HepG2 (cell line): ENCODE results near the gene DIAPH3. TPM values are rescaled to one million over a fixed set of nuclear protein-coding genes. Genes with fewer than 3 reads are reported as not detected.

Source experiments
- ATAC-seq: fragments of 200-7000 bp; cut with Tn5 transposase; 3 replicates; pipeline ENCODE4 v1.9.1; 2020; ENCODE audit warnings: mild to moderate bottlenecking, moderate library complexity
- BruUV-seq: library from RNA; stranded (reverse); fragments of 400-500 nt; replicated peaks from 2 replicates; lab custom pipeline; 2021; lab: Mats Ljungman, UMichigan
- CTCF ChIA-PET: fragments of 300-600 bp; formaldehyde crosslinking; extraction: SDS; loops from one replicate; lab custom pipeline; 2021; ENCODE audit warnings: low total read pairs, inconsistent platforms, low intra/inter-chr PET ratio; lab: Yijun Ruan, JAX
- POLR2A ChIA-PET: fragments of 350-600 bp; sonication (Branson Sonifier 250); formaldehyde crosslinking; loops from one replicate; lab custom pipeline; 2020; ENCODE audit warnings: antibody characterized with exemption, inconsistent platforms; lab: Yijun Ruan, JAX
- DNase-seq: peaks from one replicate; pipeline ENCODE4 v3.0.0-alpha.2; 2015; ENCODE audit warnings: low spot score
- FAIRE-seq: peaks from 3 replicates; lab custom pipeline; 2011; peaks lifted over from hg19 to GRCh38; lab: Jason Lieb, UNC
- H2AFZ ChIP-seq: one replicate; pipeline ENCODE4 v1.6.1; 2011; ENCODE audit warnings: low read length, inconsistent platforms
- H3K27ac ChIP-seq: fragments of 300-600 bp; 3 replicates; pipeline ENCODE4 v1.8.0; 2011; ENCODE audit warnings: mixed run types, mild to moderate bottlenecking, mixed read lengths, low read length, inconsistent platforms; ENCODE audit not compliant: insufficient read depth; ENCODE audit errors: extremely low read length
- H3K27me3 ChIP-seq, 2 experiments: fragments of 200-600 bp in 1 of 2; 2 replicates in 1 of 2; 3 replicates in 1 of 2; pipeline versions ENCODE4 v1.6.0 to v1.8.0; 2011; ENCODE audit warnings: low read length in 2 of 2, mild to moderate bottlenecking in 2 of 2, moderate library complexity in 2 of 2, inconsistent platforms in 1 of 2; ENCODE audit not compliant: insufficient read depth in 2 of 2, control insufficient read depth in 1 of 2
- H3K36me3 ChIP-seq, 2 experiments: fragments of 200-600 bp in 1 of 2; replicated peaks in 1 of 2; 2 replicates in 1 of 2; 3 replicates in 1 of 2; pipeline versions ENCODE4 v1.5.1 to v1.8.0; 2011; ENCODE audit warnings: low read length in 2 of 2, inconsistent platforms in 1 of 2; ENCODE audit not compliant: insufficient read depth in 2 of 2, control insufficient read depth in 1 of 2
- H3K4me1 ChIP-seq: 2 replicates; pipeline ENCODE4 v1.5.1; 2012; ENCODE audit warnings: low read length, inconsistent platforms; ENCODE audit not compliant: insufficient read depth
- H3K4me2 ChIP-seq: 2 replicates; pipeline ENCODE4 v1.6.0; 2011; ENCODE audit warnings: low read depth, low read length, inconsistent platforms
- H3K4me3 ChIP-seq, 3 experiments: fragments of 200-600 bp in 1 of 3; sonication (generic), shearing (Covaris generic) in 1 of 3; replicated peaks in 1 of 3; 2 replicates each; pipeline ENCODE4 v1.5.1; 2011 to 2016; ENCODE audit warnings: low read length in 3 of 3, inconsistent platforms in 2 of 3, low read depth in 2 of 3, mild to moderate bottlenecking in 2 of 3, control low read depth in 1 of 3, mixed read lengths in 1 of 3; ENCODE audit not compliant: insufficient read depth in 1 of 3
- H3K79me2 ChIP-seq: one replicate; pipeline ENCODE4 v1.6.1; 2011; ENCODE audit warnings: low read length, inconsistent platforms; ENCODE audit not compliant: insufficient read depth
- H3K9ac ChIP-seq: 2 replicates; pipeline ENCODE4 v1.6.0; 2011; ENCODE audit warnings: mild to moderate bottlenecking, low read depth, low read length, inconsistent platforms; ENCODE audit not compliant: insufficient read depth
- H3K9me3 ChIP-seq: 2 replicates; pipeline ENCODE4 v1.5.1; 2012; ENCODE audit warnings: mild to moderate bottlenecking, low read length
- H4K20me1 ChIP-seq: 2 replicates; pipeline ENCODE4 v1.6.0; 2011; ENCODE audit warnings: inconsistent platforms, mild to moderate bottlenecking, low read length, moderate library complexity; ENCODE audit not compliant: insufficient read depth
- NFE2L1 ChIP-seq: sonication (generic); formaldehyde crosslinking; IDR thresholded peaks from 2 replicates; pipeline ENCODE4 v1.4.0; 2020; ENCODE audit warnings: missing genetic modification reagents, mild to moderate bottlenecking, borderline replicate concordance
- SAP130 ChIP-seq: IDR thresholded peaks from 2 replicates; pipeline ENCODE4 v1.6.1; 2016; ENCODE audit warnings: low read depth
- TCF12 ChIP-seq, 2 experiments: fragments of 450-650 bp in 1 of 2; sonication (generic) in 1 of 2; formaldehyde crosslinking in 1 of 2; IDR thresholded peaks; 2 replicates each; pipeline versions ENCODE4 v1.6.1 to v1.8.0; 2017 to 2022; ENCODE audit warnings: antibody characterized with exemption in 1 of 2, mild to moderate bottlenecking in 1 of 2, missing genetic modification reagents in 1 of 2, moderate library complexity in 1 of 2
- ZNF282 ChIP-seq: fragments of 450-650 bp; IDR thresholded peaks from 2 replicates; pipeline ENCODE4 v1.6.1; 2018; ENCODE audit not compliant: partially characterized antibody
- ZNF749 ChIP-seq: sonication (generic); formaldehyde crosslinking; IDR thresholded peaks from 2 replicates; pipeline ENCODE4 v1.8.0; 2022; ENCODE audit warnings: mild to moderate bottlenecking, missing genetic modification reagents, moderate library complexity, borderline replicate concordance
- WGBS: methylation state at CpG from one replicate; pipeline ENCODE4 v1.1.6; 2017; ENCODE audit warnings: low lambda C conversion rate; 5-methylcytosine and 5-hydroxymethylcytosine counted together
- in situ Hi-C: cut with HindIII; loops from 2 replicates; pipeline ENCODE4 v1.10.0; 2017; ENCODE audit warnings: low pct_unique_long_range_greater_than_20kb; ENCODE audit not compliant: extremely low pct_ligation_motif_present
- intact Hi-C: fragments of 100-400 bp; cut with micrococcal nuclease; formaldehyde crosslinking; loops from one replicate; pipeline ENCODE4 v1.10.0; 2022; ENCODE audit not compliant: unreplicated experiment
- polyA plus RNA-seq, 8 experiments: library from polyadenylated mRNA; depleted of rRNA in 3 of 8; stranded (reverse) in 7 of 8; unstranded in 1 of 8; fragments of >200 nt; fragmentation: Illumina TruSeq in 4 of 8; extraction: Trizol in 4 of 8; gene quantifications; 2 replicates each; pipeline versions ENCODE4 v1.2.1 to v1.2.3, GENCODE V29; 2011 to 2016; ENCODE audit warnings: low read depth in 4 of 8, missing spikeins in 1 of 8, mixed read lengths in 1 of 8; ENCODE audit not compliant: insufficient read depth in 1 of 8
- total RNA-seq, 5 experiments: library from RNA; depleted of rRNA; stranded (reverse); fragments of >200 nt; fragmentation: Illumina TruSeq; extraction: Trizol; gene quantifications; 2 replicates each; pipeline ENCODE4 v1.2.3, GENCODE V29; 2016; ENCODE audit warnings: low read depth in 1 of 5
- TF ChIP-seq, protein P1 (sequence below): sonication (generic); formaldehyde crosslinking; IDR thresholded peaks from 2 replicates; pipeline ENCODE4 v1.4.0; 2020; ENCODE audit warnings: mild to moderate bottlenecking, missing genetic modification reagents

The DIAPH3 gene
- total and polyA plus RNA-seq, 2 of the 13 experiments (the other 11 are each of a cell fraction or from before 2014, with no cell fraction given), result 4.0 to 9.3 TPM

DNA sequence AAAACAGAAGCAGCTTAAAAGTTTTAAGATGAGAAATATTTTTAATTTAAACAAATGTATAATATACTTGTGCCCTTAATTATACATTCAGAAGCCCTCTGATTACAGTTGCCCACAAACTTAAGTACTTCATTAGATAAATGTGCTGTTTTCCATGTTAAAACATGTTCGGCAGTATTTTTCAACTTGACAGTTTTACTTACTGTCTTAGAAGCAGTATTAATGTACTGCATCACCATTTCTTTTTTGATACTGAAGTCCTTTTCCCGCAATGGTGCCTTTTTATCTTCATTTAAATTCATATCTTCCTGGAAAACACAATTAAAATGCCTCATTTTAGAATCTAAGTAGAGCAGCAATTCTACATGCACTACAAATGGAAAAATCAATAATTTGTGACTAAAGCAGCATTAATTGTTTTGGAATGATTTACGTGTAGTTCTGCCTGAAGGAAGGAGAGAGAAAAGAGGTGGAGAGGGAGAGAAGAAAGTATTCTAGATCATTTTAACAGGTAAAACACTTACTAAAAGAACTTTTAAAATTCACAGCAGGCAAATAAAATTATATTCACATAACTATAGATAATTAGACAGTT is 70.2 kb downstream of the DIAPH3 start:
- CTCF ChIA-PET, result no interaction called here
- WGBS, result 94% methylated on average over 3 of the region's 3 CpGs

GRCh38 chr13:60091573-60091972 is 72.2 kb downstream of the DIAPH3 start:
- ChIA-PET CTCF (no interaction called here), POLR2A (no interaction called here)
- Histone ChIP-seq H3K79me2 (no peaks in the 10 kb centered on the region), H3K4me2 (no peak overlapping the region), H3K36me3 (0 out of 5 replicates have a peak, but pooled peaks cover 0 to 4% of the 10 kb centered on the region in 2 experiments), H3K4me3 (no peak overlapping the region), H3K27me3 (no peaks in the 10 kb centered on the region), H3K9ac (no peak overlapping the region), H3K27ac (no peak overlapping the region), H4K20me1 (no peaks in the 10 kb centered on the region), H3K9me3 (no peaks in the 10 kb centered on the region), H2AFZ (no peak overlapping the region), H3K4me1 (no peaks in the 10 kb centered on the region)
- intact Hi-C loops, result no loop called here
- 96% methylated on average over 2 of the region's 2 CpGs for WGBS
- FAIRE-seq (no peak), DNase-seq (no peak), ATAC-seq (no peak)
- BruUV-seq, result no TSS peak
- in situ Hi-C loops, result no loop called here
- TF ChIP-seq NFE2L1, result no peak

More for the DNA sequence above, 70.2 kb downstream of the DIAPH3 start:
- H3K9ac ChIP-seq, result no peak overlapping the region
- H3K4me3 ChIP-seq, result no peak overlapping the region
- H3K36me3 ChIP-seq, result 0 out of 5 replicates have a peak, but pooled peaks cover 0 to 4% of the 10 kb centered on the region in 2 experiments
- DNase-seq (no peak), FAIRE-seq (no peak), ATAC-seq (no peak)
- no peaks in the 10 kb centered on the region for H3K27me3 ChIP-seq
- no peaks in the 10 kb centered on the region for H4K20me1 ChIP-seq
- intact Hi-C loops, result no loop called here
- H3K9me3 ChIP-seq, result no peaks in the 10 kb centered on the region
- POLR2A ChIA-PET, result no interaction called here
- TF ChIP-seq TCF12 (IDR thresholded peaks at IDR 0.05) (no peak), TCF12 (CRISPR knock-in tag; IDR thresholded peaks at IDR 0.05) (no peak), ZNF749 (CRISPR knock-in tag) (no peak), ZNF282 (no peak), SAP130 (CRISPR knock-in tag) (no peak)
- TF ChIP-seq, protein P1, sequence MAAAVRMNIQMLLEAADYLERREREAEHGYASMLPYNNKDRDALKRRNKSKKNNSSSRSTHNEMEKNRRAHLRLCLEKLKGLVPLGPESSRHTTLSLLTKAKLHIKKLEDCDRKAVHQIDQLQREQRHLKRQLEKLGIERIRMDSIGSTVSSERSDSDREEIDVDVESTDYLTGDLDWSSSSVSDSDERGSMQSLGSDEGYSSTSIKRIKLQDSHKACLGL (CRISPR knock-in tag), result no peak
- no TSS peak for BruUV-seq
- no peaks in the 10 kb centered on the region for H3K4me1 ChIP-seq
- H3K79me2 ChIP-seq, result no peaks in the 10 kb centered on the region
- no peak overlapping the region for H3K4me2 ChIP-seq
- in situ Hi-C loops, result no loop called here
- H2AFZ ChIP-seq, result no peak overlapping the region
- H3K27ac ChIP-seq, result no peak overlapping the region
